Neural cell (in vitro differentiated cells): ENCODE data around the gene RAB33B.

ENCODE experiments used
- POLR2AphosphoS5 ChIP-seq: IDR thresholded peaks from 2 replicates; pipeline ENCODE4 v1.6.1; 2012
- TF ChIP-seq, protein P1 (sequence below): fragments of 450-650 bp; IDR thresholded peaks from 2 replicates; pipeline ENCODE4 v1.5.1; 2014; ENCODE audit warnings: antibody characterized with exemption, mild to moderate bottlenecking, moderate library complexity; ENCODE audit not compliant: poor library complexity, severe bottlenecking

DNA sequence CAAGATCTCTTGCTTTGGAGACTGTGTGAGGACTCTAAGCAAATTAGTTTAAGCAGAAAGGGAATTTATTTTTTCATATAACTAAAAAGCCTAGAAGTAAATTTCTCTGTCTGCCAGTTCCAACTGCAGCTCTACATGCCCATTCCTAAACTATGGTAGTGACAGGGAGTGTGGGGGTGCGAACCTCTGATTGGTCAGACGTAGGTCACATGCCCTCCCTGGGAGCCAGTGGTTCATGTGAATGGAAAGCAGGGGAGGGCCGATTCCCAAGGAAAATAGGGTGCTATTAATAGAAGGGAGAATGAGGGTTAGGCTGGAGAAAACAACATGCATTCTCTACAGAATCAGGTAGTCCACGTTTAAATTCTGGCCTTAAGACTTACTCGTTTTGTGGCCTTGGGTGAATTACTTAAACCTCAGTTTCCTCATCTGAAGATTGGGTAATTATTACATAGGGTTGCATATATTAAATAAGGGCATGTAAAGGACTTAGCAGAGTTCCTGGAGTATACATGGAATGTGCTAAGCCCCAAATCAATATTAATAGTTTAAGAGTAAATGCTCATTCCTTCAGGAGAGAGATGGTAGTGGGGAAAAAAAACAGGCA lies 7.2 kb downstream of the RAB33B start:
- TF ChIP-seq, protein P1, sequence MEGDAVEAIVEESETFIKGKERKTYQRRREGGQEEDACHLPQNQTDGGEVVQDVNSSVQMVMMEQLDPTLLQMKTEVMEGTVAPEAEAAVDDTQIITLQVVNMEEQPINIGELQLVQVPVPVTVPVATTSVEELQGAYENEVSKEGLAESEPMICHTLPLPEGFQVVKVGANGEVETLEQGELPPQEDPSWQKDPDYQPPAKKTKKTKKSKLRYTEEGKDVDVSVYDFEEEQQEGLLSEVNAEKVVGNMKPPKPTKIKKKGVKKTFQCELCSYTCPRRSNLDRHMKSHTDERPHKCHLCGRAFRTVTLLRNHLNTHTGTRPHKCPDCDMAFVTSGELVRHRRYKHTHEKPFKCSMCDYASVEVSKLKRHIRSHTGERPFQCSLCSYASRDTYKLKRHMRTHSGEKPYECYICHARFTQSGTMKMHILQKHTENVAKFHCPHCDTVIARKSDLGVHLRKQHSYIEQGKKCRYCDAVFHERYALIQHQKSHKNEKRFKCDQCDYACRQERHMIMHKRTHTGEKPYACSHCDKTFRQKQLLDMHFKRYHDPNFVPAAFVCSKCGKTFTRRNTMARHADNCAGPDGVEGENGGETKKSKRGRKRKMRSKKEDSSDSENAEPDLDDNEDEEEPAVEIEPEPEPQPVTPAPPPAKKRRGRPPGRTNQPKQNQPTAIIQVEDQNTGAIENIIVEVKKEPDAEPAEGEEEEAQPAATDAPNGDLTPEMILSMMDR: no peak
- no peak for TF ChIP-seq POLR2AphosphoS5
